HEK293 (cell line): ENCODE results near the gene MTOR.
A peak's percentile ranks its signal among the peaks of the same experiment; 100 is the strongest.

Experiments used
- CTCF ChIA-PET: fragments of 350-600 bp; formaldehyde crosslinking; extraction: SDS; loops from one replicate; lab custom pipeline; 2021; ENCODE audit warnings: antibody characterized with exemption; lab: Yijun Ruan, JAX
- POLR2A ChIA-PET: fragments of 300-600 bp; formaldehyde crosslinking; extraction: SDS; loops from one replicate; lab custom pipeline; 2020; ENCODE audit warnings: antibody characterized with exemption, inconsistent platforms; lab: Yijun Ruan, JAX
- H3K27ac ChIP-seq: fragments of 200-500 bp; sonication (Bioruptor generic); 2 replicates; pipeline ENCODE4 v1.5.1; 2014; ENCODE audit warnings: low read depth, low read length, control low read depth, inconsistent platforms; ENCODE audit errors: extremely low read depth
- H3K36me3 ChIP-seq, 2 experiments: fragments of 200-500 bp in 1 of 2; sonication (Bioruptor generic) in 1 of 2; 1 replicate in 1 of 2; 2 replicates in 1 of 2; pipeline ENCODE4 v1.5.1; 2014 to 2017; ENCODE audit warnings: inconsistent platforms in 2 of 2, low read length in 2 of 2; ENCODE audit not compliant: control insufficient read depth in 2 of 2, insufficient read depth in 1 of 2
- H3K4me1 ChIP-seq: fragments of 200-500 bp; sonication (Bioruptor generic); 2 replicates; pipeline ENCODE4 v1.5.1; 2014; ENCODE audit warnings: mild to moderate bottlenecking, low read length, inconsistent platforms; ENCODE audit not compliant: control insufficient read depth, insufficient read depth
- H3K4me3 ChIP-seq: 2 replicates; pipeline ENCODE4 v1.5.1; 2011; ENCODE audit warnings: low read depth, mild to moderate bottlenecking, control low read depth, low read length, moderate library complexity
- H3K9me3 ChIP-seq: fragments of 200-500 bp; sonication (Bioruptor generic); 2 replicates; pipeline ENCODE4 v1.5.1; 2014; ENCODE audit warnings: low read depth, low read length, inconsistent platforms; ENCODE audit not compliant: control insufficient read depth, insufficient read depth
- BCL11B ChIP-seq: fragments of 450-650 bp; formaldehyde crosslinking; IDR thresholded peaks from 2 replicates; pipeline ENCODE4 v1.5.1; 2016; ENCODE audit warnings: low read depth, missing biosample characterization, missing genetic modification characterization
- HOXC10 ChIP-seq: sonication (generic); formaldehyde crosslinking; IDR thresholded peaks from 2 replicates; pipeline ENCODE4 v1.8.1; 2023; ENCODE audit warnings: mild to moderate bottlenecking, missing genetic modification reagents
- HOXD13 ChIP-seq: sonication (generic); formaldehyde crosslinking; IDR thresholded peaks from 2 replicates; pipeline ENCODE4 v1.8.0; 2022; ENCODE audit warnings: missing genetic modification reagents, borderline replicate concordance
- KLF8 ChIP-seq: fragments of 450-650 bp; formaldehyde crosslinking; IDR thresholded peaks from 2 replicates; pipeline ENCODE4 v1.5.1; 2016; ENCODE audit warnings: missing biosample characterization, missing genetic modification characterization
- KLF9 ChIP-seq: fragments of 450-650 bp; formaldehyde crosslinking; IDR thresholded peaks from 2 replicates; pipeline ENCODE4 v1.5.1; 2016; ENCODE audit warnings: missing biosample characterization, missing genetic modification characterization, low read depth
- SP2 ChIP-seq: fragments of 450-650 bp; formaldehyde crosslinking; IDR thresholded peaks from 2 replicates; pipeline ENCODE4 v1.5.1; 2016; ENCODE audit warnings: missing biosample characterization, missing genetic modification characterization
- SP3 ChIP-seq: fragments of 450-650 bp; formaldehyde crosslinking; IDR thresholded peaks from 2 replicates; pipeline ENCODE4 v1.5.1; 2016; ENCODE audit warnings: missing biosample characterization, missing genetic modification characterization
- TCF7L2 ChIP-seq: IDR thresholded peaks from 2 replicates; pipeline ENCODE4 v1.6.1; 2011; ENCODE audit warnings: low read depth, mild to moderate bottlenecking, inconsistent platforms, low read length, moderate library complexity, borderline replicate concordance
- WT1 ChIP-seq: fragments of 450-650 bp; formaldehyde crosslinking; IDR thresholded peaks from 2 replicates; pipeline ENCODE4 v1.5.1; 2016; ENCODE audit warnings: missing biosample characterization, missing genetic modification characterization
- ZBTB48 ChIP-seq: fragments of 450-650 bp; formaldehyde crosslinking; IDR thresholded peaks from 2 replicates; pipeline ENCODE4 v1.5.1; 2016; ENCODE audit warnings: missing biosample characterization, missing genetic modification characterization
- ZFP69B ChIP-seq: fragments of 450-650 bp; formaldehyde crosslinking; IDR thresholded peaks from 2 replicates; pipeline ENCODE4 v1.5.1; 2016; ENCODE audit warnings: missing biosample characterization, missing genetic modification characterization
- ZNF221 ChIP-seq: fragments of 450-650 bp; formaldehyde crosslinking; IDR thresholded peaks from 2 replicates; pipeline ENCODE4 v1.5.1; 2017; ENCODE audit warnings: missing biosample characterization, missing genetic modification characterization, borderline replicate concordance
- ZNF274 ChIP-seq, 2 experiments: fragments of 200-500 bp in 1 of 2; fragments of 450-650 bp in 1 of 2; sonication (Bioruptor generic) in 1 of 2; formaldehyde crosslinking in 1 of 2; IDR thresholded peaks; 2 replicates each; pipeline versions ENCODE4 v1.5.1 to v1.6.1; 2014 to 2016; ENCODE audit warnings: borderline replicate concordance in 1 of 2, inconsistent platforms in 1 of 2, low read length in 1 of 2, missing biosample characterization in 1 of 2, missing genetic modification characterization in 1 of 2
- ZNF311 ChIP-seq: fragments of 450-650 bp; formaldehyde crosslinking; IDR thresholded peaks from 2 replicates; pipeline ENCODE4 v1.5.1; 2017; ENCODE audit warnings: missing biosample characterization, missing genetic modification characterization, borderline replicate concordance
- ZNF335 ChIP-seq: fragments of 450-650 bp; formaldehyde crosslinking; conservative IDR thresholded peaks from 2 replicates; pipeline ENCODE4 v1.5.1; 2016; ENCODE audit warnings: missing biosample characterization, missing genetic modification characterization
- ZNF341 ChIP-seq: fragments of 450-650 bp; formaldehyde crosslinking; IDR thresholded peaks from 2 replicates; pipeline ENCODE4; 2016; ENCODE audit warnings: low read depth, missing biosample characterization, missing genetic modification characterization
- ZNF558 ChIP-seq: fragments of 450-650 bp; formaldehyde crosslinking; IDR thresholded peaks from 2 replicates; pipeline ENCODE4 v1.5.1; 2016; ENCODE audit warnings: missing biosample characterization, missing genetic modification characterization
- ZNF610 ChIP-seq: fragments of 450-650 bp; formaldehyde crosslinking; IDR thresholded peaks from 2 replicates; pipeline ENCODE4 v1.5.1; 2016; ENCODE audit warnings: missing biosample characterization, missing genetic modification characterization, borderline replicate concordance
- ZNF621 ChIP-seq: fragments of 450-650 bp; formaldehyde crosslinking; IDR thresholded peaks from 2 replicates; pipeline ENCODE4 v1.5.1; 2017; ENCODE audit warnings: missing biosample characterization, missing genetic modification characterization
- ZNF660 ChIP-seq: fragments of 450-650 bp; IDR thresholded peaks from 2 replicates; pipeline ENCODE4 v1.5.1; 2018; ENCODE audit warnings: missing biosample characterization, mild to moderate bottlenecking, missing genetic modification characterization
- ZNF785 ChIP-seq: fragments of 450-650 bp; formaldehyde crosslinking; IDR thresholded peaks from 2 replicates; pipeline ENCODE4 v1.5.1; 2016; ENCODE audit warnings: missing biosample characterization, missing genetic modification characterization
- TF ChIP-seq, protein P1 (sequence below): fragments of 450-650 bp; formaldehyde crosslinking; IDR thresholded peaks from 2 replicates; pipeline ENCODE4 v1.5.1; 2016; ENCODE audit warnings: missing biosample characterization, missing genetic modification characterization
- TF ChIP-seq, protein P2 (sequence below): fragments of 450-650 bp; formaldehyde crosslinking; IDR thresholded peaks from 2 replicates; pipeline ENCODE4 v1.5.1; 2016; ENCODE audit warnings: missing biosample characterization, missing genetic modification characterization
- TF ChIP-seq, protein P3 (sequence below): fragments of 450-650 bp; formaldehyde crosslinking; optimal IDR thresholded peaks from 2 replicates; pipeline ENCODE3; 2016; ENCODE audit warnings: missing biosample characterization, mild to moderate bottlenecking, missing genetic modification characterization
- TF ChIP-seq, protein P4 (sequence below): fragments of 450-650 bp; formaldehyde crosslinking; IDR thresholded peaks from 2 replicates; pipeline ENCODE4 v1.5.1; 2016; ENCODE audit warnings: missing biosample characterization, missing genetic modification characterization
- TF ChIP-seq, protein P5 (sequence below): fragments of 450-650 bp; formaldehyde crosslinking; IDR thresholded peaks from 2 replicates; pipeline ENCODE4 v1.5.1; 2016; ENCODE audit warnings: missing biosample characterization, missing genetic modification characterization
- TF ChIP-seq, protein P6 (sequence below): fragments of 450-650 bp; formaldehyde crosslinking; IDR thresholded peaks from 2 replicates; pipeline ENCODE4 v1.5.1; 2016; ENCODE audit warnings: missing biosample characterization, missing genetic modification characterization

Gene MTOR

DNA sequence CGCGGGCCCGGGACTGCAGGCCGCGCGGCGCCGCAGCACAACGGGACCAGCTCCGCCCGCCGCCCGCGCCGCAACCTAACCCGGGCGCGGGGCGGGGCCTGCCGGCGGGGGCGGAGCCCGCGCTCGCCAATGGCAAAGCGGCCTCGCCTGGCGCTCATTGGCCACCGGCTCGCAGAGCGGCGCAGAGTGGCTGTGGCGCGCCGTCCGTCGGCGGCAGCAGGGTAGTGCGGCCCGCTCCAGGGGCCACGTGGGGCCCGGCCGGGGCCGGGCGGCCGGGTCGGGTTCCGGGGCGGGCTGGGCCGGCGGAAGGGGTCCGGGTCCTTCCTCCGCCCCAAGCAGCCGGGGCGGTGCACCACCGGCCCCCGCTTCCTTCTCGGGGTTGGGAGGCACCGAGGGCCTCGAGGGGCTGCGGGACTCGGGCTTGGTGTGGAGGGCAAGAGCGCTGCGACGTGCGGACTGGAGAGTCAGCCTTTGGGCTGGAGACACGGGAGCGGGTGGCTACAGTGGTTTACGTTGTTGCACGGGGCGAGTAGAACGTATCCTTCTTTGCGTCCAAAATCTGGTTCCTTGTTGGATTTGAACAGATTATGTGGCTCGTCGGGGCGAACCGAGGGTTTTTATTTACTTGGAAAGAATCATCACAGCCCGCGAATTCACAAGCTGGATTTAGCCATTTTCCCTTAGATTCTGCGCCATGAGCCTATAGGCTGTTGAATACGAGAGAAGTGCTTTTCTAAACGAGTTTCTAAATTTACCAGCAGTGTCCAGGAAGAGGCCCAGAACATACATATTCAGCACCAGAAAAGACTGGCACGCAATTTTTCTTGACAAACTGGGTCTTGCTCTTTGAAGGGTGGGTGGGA, 202.2 kb downstream of the MTOR start, which contains the start of gene SRM:
Gene SRM, minus strand, starts transcription at position 51 of the 863 bp plus-strand sequence. CDS start 75 bp downstream, outside the sequence.
- ChIA-PET POLR2A (interaction anchor here (0.5 to 2.6 kb wide), 6 partner anchors 8 to 879 kb away, joined by 3 to 12 read pairs (median 4); partner anchors contain the start of gene EXOSC10), CTCF (interaction anchor here (0.5 to 5.0 kb wide), 5 partner anchors 13 to 151 kb away, joined by 3 to 43 read pairs (median 3); no protein-coding TSS in a partner anchor)
- Histone ChIP-seq H3K27ac (peak within 1 kb of the TSS; percentile 94), H3K4me3 (peak within 1 kb of the TSS; percentile 87), H3K4me1 (no peaks in the 10 kb centered on the region), H3K36me3 (peaks cover 23 to 61% of the 10 kb centered on the region in 2 experiments; a peak in 2 of 3 replicates), H3K9me3 (no peaks in the 10 kb centered on the region)
- no peak for TF ChIP-seq HOXC10 (CRISPR knock-in tag)
- no peak for TF ChIP-seq WT1
- no peak for TF ChIP-seq TCF7L2
- peak; percentile 33; the same call in 1 of the 2 replicates for TF ChIP-seq ZFP69B (tag by site-specific recombination)
- TF ChIP-seq, protein P1, sequence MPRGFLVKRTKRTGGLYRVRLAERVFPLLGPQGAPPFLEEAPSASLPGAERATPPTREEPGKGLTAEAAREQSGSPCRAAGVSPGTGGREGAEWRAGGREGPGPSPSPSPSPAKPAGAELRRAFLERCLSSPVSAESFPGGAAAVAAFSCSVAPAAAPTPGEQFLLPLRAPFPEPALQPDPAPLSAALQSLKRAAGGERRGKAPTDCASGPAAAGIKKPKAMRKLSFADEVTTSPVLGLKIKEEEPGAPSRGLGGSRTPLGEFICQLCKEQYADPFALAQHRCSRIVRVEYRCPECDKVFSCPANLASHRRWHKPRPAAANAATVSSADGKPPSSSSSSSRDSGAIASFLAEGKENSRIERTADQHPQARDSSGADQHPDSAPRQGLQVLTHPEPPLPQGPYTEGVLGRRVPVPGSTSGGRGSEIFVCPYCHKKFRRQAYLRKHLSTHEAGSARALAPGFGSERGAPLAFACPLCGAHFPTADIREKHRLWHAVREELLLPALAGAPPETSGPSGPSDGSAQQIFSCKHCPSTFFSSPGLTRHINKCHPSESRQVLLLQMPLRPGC (tag by site-specific recombination) = peak; percentile 17; the same call in 1 of the 2 replicates
- TF ChIP-seq, protein P2, sequence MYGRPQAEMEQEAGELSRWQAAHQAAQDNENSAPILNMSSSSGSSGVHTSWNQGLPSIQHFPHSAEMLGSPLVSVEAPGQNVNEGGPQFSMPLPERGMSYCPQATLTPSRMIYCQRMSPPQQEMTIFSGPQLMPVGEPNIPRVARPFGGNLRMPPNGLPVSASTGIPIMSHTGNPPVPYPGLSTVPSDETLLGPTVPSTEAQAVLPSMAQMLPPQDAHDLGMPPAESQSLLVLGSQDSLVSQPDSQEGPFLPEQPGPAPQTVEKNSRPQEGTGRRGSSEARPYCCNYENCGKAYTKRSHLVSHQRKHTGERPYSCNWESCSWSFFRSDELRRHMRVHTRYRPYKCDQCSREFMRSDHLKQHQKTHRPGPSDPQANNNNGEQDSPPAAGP (tag by site-specific recombination) = 0 out of 2 replicates have a peak, but pooled peaks have one; percentile 57
- TF ChIP-seq BCL11B = no peak
- TF ChIP-seq, protein P3, sequence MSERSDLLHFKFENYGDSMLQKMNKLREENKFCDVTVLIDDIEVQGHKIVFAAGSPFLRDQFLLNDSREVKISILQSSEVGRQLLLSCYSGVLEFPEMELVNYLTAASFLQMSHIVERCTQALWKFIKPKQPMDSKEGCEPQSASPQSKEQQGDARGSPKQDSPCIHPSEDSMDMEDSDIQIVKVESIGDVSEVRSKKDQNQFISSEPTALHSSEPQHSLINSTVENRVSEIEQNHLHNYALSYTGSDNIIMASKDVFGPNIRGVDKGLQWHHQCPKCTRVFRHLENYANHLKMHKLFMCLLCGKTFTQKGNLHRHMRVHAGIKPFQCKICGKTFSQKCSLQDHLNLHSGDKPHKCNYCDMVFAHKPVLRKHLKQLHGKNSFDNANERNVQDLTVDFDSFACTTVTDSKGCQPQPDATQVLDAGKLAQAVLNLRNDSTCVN = peak; percentile 27
- no peak for TF ChIP-seq HOXD13 (CRISPR knock-in tag)
- TF ChIP-seq, protein P4, sequence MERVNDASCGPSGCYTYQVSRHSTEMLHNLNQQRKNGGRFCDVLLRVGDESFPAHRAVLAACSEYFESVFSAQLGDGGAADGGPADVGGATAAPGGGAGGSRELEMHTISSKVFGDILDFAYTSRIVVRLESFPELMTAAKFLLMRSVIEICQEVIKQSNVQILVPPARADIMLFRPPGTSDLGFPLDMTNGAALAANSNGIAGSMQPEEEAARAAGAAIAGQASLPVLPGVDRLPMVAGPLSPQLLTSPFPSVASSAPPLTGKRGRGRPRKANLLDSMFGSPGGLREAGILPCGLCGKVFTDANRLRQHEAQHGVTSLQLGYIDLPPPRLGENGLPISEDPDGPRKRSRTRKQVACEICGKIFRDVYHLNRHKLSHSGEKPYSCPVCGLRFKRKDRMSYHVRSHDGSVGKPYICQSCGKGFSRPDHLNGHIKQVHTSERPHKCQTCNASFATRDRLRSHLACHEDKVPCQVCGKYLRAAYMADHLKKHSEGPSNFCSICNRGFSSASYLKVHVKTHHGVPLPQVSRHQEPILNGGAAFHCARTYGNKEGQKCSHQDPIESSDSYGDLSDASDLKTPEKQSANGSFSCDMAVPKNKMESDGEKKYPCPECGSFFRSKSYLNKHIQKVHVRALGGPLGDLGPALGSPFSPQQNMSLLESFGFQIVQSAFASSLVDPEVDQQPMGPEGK (tag by site-specific recombination) = peak; percentile 61
- no peak for TF ChIP-seq ZNF785 (tag by site-specific recombination)
- peak; percentile 48 for TF ChIP-seq ZNF341 (tag by site-specific recombination)
- TF ChIP-seq, protein P5, sequence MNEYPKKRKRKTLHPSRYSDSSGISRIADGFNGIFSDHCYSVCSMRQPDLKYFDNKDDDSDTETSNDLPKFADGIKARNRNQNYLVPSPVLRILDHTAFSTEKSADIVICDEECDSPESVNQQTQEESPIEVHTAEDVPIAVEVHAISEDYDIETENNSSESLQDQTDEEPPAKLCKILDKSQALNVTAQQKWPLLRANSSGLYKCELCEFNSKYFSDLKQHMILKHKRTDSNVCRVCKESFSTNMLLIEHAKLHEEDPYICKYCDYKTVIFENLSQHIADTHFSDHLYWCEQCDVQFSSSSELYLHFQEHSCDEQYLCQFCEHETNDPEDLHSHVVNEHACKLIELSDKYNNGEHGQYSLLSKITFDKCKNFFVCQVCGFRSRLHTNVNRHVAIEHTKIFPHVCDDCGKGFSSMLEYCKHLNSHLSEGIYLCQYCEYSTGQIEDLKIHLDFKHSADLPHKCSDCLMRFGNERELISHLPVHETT = 0 out of 2 replicates have a peak, but pooled peaks have one; percentile 21
- TF ChIP-seq ZNF221 (tag by site-specific recombination) = no peak
- TF ChIP-seq ZNF274 (IDR thresholded peaks at IDR 0.05; ENCODE audit: low read length) = no peak
- no peak for TF ChIP-seq ZNF274 (tag by site-specific recombination; IDR thresholded peaks at IDR 0.05; ENCODE audit: borderline replicate concordance)
- no peak for TF ChIP-seq ZNF311 (tag by site-specific recombination)
- TF ChIP-seq ZNF610 = 0 out of 2 replicates have a peak, but pooled peaks have one; percentile 24
- TF ChIP-seq ZNF621 (tag by site-specific recombination) = no peak
- no peak for TF ChIP-seq ZNF558 (tag by site-specific recombination)
- peak; percentile 69; the same call in 1 of the 2 replicates for TF ChIP-seq ZNF660
- no peak for TF ChIP-seq ZBTB48 (tag by site-specific recombination)
- peak; percentile 48 for TF ChIP-seq SP3 (tag by site-specific recombination)
- TF ChIP-seq KLF8 (tag by site-specific recombination) = peak; percentile 78; the same call in 1 of the 2 replicates
- TF ChIP-seq SP2 (tag by site-specific recombination) = peak; percentile 68
- peak; percentile 30; the same call in 1 of the 2 replicates for TF ChIP-seq KLF9
- TF ChIP-seq, protein P6, sequence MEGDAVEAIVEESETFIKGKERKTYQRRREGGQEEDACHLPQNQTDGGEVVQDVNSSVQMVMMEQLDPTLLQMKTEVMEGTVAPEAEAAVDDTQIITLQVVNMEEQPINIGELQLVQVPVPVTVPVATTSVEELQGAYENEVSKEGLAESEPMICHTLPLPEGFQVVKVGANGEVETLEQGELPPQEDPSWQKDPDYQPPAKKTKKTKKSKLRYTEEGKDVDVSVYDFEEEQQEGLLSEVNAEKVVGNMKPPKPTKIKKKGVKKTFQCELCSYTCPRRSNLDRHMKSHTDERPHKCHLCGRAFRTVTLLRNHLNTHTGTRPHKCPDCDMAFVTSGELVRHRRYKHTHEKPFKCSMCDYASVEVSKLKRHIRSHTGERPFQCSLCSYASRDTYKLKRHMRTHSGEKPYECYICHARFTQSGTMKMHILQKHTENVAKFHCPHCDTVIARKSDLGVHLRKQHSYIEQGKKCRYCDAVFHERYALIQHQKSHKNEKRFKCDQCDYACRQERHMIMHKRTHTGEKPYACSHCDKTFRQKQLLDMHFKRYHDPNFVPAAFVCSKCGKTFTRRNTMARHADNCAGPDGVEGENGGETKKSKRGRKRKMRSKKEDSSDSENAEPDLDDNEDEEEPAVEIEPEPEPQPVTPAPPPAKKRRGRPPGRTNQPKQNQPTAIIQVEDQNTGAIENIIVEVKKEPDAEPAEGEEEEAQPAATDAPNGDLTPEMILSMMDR (tag by site-specific recombination) = no peak
- TF ChIP-seq ZNF335 (tag by site-specific recombination) = peak; percentile 72
